Measurements from ENCODE around the gene ERC1.

- TF ChIP-seq, protein P1, sequence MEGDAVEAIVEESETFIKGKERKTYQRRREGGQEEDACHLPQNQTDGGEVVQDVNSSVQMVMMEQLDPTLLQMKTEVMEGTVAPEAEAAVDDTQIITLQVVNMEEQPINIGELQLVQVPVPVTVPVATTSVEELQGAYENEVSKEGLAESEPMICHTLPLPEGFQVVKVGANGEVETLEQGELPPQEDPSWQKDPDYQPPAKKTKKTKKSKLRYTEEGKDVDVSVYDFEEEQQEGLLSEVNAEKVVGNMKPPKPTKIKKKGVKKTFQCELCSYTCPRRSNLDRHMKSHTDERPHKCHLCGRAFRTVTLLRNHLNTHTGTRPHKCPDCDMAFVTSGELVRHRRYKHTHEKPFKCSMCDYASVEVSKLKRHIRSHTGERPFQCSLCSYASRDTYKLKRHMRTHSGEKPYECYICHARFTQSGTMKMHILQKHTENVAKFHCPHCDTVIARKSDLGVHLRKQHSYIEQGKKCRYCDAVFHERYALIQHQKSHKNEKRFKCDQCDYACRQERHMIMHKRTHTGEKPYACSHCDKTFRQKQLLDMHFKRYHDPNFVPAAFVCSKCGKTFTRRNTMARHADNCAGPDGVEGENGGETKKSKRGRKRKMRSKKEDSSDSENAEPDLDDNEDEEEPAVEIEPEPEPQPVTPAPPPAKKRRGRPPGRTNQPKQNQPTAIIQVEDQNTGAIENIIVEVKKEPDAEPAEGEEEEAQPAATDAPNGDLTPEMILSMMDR (IDR thresholded peaks at IDR 0.05; ENCODE audit: poor library complexity, severe bottlenecking), result no peak
- TF ChIP-seq EP300 (conservative IDR thresholded peaks at IDR 0.05; ENCODE audit: poor library complexity, severe bottlenecking), result no peak
- no peak for TF ChIP-seq EZH2 (IDR thresholded peaks at IDR 0.05; ENCODE audit: borderline replicate concordance, insufficient read depth, low read length, poor library complexity, severe bottlenecking)
These were observed 480.2 kb downstream of the ERC1 start for GRCh38 chr12:1471224-1471623.

All from neural cell (in vitro differentiated cells).